Natural killer cell (primary cell): ENCODE data around the gene TRMT61B. TPM values are rescaled to one million over a fixed set of nuclear protein-coding genes. Genes with fewer than 3 reads are reported as not detected.

Source experiments
- ATAC-seq, 3 donors: fragments of 150-1000 bp in 2 of 3; fragments of 200-7000 bp in 1 of 3; cut with Tn5 transposase; 1 replicate in 1 of 3; 2 replicates in 2 of 3; pipeline ENCODE4 v1.10.0; 2021; ENCODE audit warnings: mild to moderate bottlenecking in 2 of 3, moderate library complexity in 2 of 3
- DNase-seq, 2 donors: peaks; one replicate each; pipeline versions ENCODE4 v3.0.0 to v3.0.0-alpha.2; 2013 to 2021; ENCODE audit warnings: mixed read lengths in 1 of 2
- H3K27ac ChIP-seq: one replicate; pipeline ENCODE4 v1.5.1; 2013; ENCODE audit warnings: mild to moderate bottlenecking, low read length
- H3K27me3 ChIP-seq: one replicate; pipeline ENCODE4 v1.6.1; 2013; ENCODE audit warnings: low read length; ENCODE audit not compliant: control insufficient read depth, insufficient read depth
- H3K36me3 ChIP-seq: one replicate; pipeline ENCODE4 v1.6.1; 2013; ENCODE audit warnings: low read length; ENCODE audit not compliant: control insufficient read depth, insufficient read depth
- H3K4me1 ChIP-seq: one replicate; pipeline ENCODE4 v1.6.1; 2013; ENCODE audit warnings: low read length; ENCODE audit not compliant: control insufficient read depth, insufficient read depth
- H3K4me3 ChIP-seq: one replicate; pipeline ENCODE4 v1.5.1; 2013; ENCODE audit warnings: low read length
- H3K9me3 ChIP-seq: one replicate; pipeline ENCODE4 v1.6.1; 2013; ENCODE audit warnings: low read length; ENCODE audit not compliant: control insufficient read depth, insufficient read depth
- H3K27ac Mint-ChIP-seq, 2 donors: one replicate each; pipeline ENCODE4 v1.8.0; 2022; ENCODE audit warnings: mild to moderate bottlenecking in 2 of 2, mixed read lengths in 2 of 2, moderate library complexity in 1 of 2
- H3K27me3 Mint-ChIP-seq, 2 donors: one replicate each; pipeline ENCODE4 v1.8.0; 2022; ENCODE audit warnings: low read depth in 2 of 2, mixed read lengths in 2 of 2
- H3K36me3 Mint-ChIP-seq: one replicate; pipeline ENCODE4 v1.8.0; 2022; ENCODE audit warnings: mixed read lengths
- H3K4me1 Mint-ChIP-seq, 2 donors: one replicate each; pipeline ENCODE4 v1.8.0; 2022; ENCODE audit warnings: mixed read lengths in 2 of 2
- H3K4me3 Mint-ChIP-seq: one replicate; pipeline ENCODE4 v1.8.0; 2022; ENCODE audit warnings: mild to moderate bottlenecking, moderate library complexity, mixed read lengths
- H3K9me3 Mint-ChIP-seq, 2 donors: one replicate each; pipeline ENCODE4 v1.8.0; 2022; ENCODE audit warnings: mixed read lengths in 2 of 2
- WGBS: methylation state at CpG from one replicate; pipeline ENCODE4 v1.1.7; 2013; ENCODE audit warnings: missing lambda C conversion rate; ENCODE audit not compliant: insufficient coverage; 5-methylcytosine and 5-hydroxymethylcytosine counted together
- intact Hi-C: fragments of 100-400 bp; cut with micrococcal nuclease; formaldehyde crosslinking; loops from one replicate; pipeline ENCODE4 v1.14.2; 2022
- total RNA-seq, 4 donors: library from RNA; stranded (reverse); fragments of 120-200 nt in 1 of 4; gene quantifications; one replicate each; pipeline versions ENCODE4 v1.2.3 to v1.2.4, GENCODE V29; 2013 to 2022
- TF ChIP-seq, protein P1 (sequence below): fragments of 200-600 bp; IDR thresholded peaks from one replicate; pipeline ENCODE4 v1.8.0; 2022; ENCODE audit warnings: antibody characterized with exemption

TRMT61B gene
- total RNA-seq, 3 donors from 2014 or later (not counting 1 experiment from before 2014, with no cell fraction given): 13.6 to 19.2 (median 18.0) TPM

DNA sequence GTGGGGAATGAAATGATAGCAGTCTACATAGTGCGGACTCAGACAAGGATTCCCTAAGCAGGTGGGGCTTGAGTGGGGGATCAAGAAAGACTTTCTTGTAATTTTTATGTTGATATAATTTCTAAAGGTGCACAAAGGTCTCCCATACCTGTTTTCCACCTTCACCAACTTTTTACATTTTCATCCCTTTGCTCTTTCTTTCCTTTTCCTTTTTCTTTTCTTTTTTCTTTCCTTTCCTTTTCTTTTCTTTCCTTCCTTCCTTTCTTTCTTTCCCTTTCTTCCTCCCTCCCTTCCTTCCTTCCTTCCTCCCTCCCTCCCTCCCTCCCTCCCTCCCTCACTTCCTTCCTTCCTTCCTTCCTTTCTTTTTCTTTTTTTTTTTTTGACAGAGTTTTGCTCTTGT is 10.1 kb upstream of the TRMT61B start:
- TF ChIP-seq, protein P1, sequence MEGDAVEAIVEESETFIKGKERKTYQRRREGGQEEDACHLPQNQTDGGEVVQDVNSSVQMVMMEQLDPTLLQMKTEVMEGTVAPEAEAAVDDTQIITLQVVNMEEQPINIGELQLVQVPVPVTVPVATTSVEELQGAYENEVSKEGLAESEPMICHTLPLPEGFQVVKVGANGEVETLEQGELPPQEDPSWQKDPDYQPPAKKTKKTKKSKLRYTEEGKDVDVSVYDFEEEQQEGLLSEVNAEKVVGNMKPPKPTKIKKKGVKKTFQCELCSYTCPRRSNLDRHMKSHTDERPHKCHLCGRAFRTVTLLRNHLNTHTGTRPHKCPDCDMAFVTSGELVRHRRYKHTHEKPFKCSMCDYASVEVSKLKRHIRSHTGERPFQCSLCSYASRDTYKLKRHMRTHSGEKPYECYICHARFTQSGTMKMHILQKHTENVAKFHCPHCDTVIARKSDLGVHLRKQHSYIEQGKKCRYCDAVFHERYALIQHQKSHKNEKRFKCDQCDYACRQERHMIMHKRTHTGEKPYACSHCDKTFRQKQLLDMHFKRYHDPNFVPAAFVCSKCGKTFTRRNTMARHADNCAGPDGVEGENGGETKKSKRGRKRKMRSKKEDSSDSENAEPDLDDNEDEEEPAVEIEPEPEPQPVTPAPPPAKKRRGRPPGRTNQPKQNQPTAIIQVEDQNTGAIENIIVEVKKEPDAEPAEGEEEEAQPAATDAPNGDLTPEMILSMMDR: no peak

DNA sequence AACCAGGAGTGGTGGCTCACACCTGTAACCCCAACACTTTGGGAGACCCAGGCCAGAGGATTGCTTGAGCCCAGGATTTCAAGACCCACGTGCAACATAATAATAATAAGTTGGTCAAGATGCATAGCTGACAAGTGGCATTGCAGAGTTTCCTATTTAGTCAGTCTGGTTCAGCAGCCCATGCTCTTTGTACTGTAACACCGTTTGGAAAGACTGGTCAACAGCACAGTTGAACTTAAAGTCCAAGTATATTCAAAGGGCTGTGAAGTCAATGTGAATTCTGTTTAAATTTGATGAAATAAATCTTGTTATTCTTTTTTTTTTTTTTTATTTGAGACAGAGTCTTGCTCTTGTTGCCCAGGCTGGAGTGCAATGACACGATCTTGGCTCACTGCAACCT is 1.5 kb upstream of the TRMT61B start:
- H3K27me3 ChIP-seq: no peaks in the 10 kb centered on the region

More for the DNA sequence above, 10.1 kb upstream of the TRMT61B start:
- no peak overlapping the region for H3K27ac ChIP-seq
- Mint-ChIP-seq H3K9me3 (no peaks in the 10 kb centered on the region), H3K27ac (no peak overlapping the region), H3K4me3 (no peak overlapping the region), H3K4me1 (no peaks in the 10 kb centered on the region), H3K36me3 (no peaks in the 10 kb centered on the region), H3K27me3 (peaks cover 24 to 32% of the 10 kb centered on the region in 2 donors)
- peaks cover 2% of the 10 kb centered on the region for H3K27me3 ChIP-seq
- H3K4me3 ChIP-seq: no peak overlapping the region
- H3K4me1 ChIP-seq: no peaks in the 10 kb centered on the region
- intact Hi-C loops: no loop called here
- DNase-seq (no peak), ATAC-seq (no peak)
- no peaks in the 10 kb centered on the region for H3K36me3 ChIP-seq
- H3K9me3 ChIP-seq: no peaks in the 10 kb centered on the region
- WGBS: 92% methylated on average over 1 of the region's 1 CpG

DNA sequence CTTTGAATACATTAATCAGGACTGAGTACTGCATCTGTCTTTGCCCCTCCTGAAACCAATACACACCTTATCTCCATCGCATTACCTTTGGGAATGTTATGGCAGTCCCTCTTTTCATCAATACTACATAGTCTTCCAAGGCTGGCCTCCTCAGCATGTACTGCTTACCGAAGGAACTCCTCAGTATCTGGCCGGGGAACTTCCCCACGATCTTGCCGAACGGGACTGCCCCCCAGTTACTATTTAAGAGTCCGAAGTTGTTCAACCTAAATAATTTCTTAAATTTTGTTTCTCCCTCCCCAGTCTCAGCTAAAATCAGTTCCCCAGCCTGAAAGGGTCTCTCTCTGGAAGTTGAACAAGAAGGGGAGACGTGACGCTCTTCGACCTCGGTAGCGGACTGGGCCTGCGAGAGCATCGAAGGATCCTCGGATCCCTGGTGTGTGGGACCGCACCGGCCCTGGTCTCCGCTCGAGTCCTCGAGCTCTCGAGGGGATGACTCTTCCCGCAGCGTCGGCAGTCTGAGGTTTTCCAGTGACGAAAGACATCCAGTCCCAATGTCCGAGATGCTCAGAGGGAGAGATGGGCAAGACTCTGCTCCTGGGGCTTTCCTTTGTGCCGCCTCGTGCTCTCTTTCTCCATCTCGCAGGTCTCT is 489 bp downstream of the TRMT61B start:
- no peaks in the 10 kb centered on the region for H3K9me3 Mint-ChIP-seq
- H3K4me1 Mint-ChIP-seq: peaks cover 33 to 34% of the 10 kb centered on the region in 2 donors
- H3K4me3 Mint-ChIP-seq: peak overlapping the region; percentile 95
- ATAC-seq: peak; percentile 15 to 30 (median 19)
- no peaks in the 10 kb centered on the region for H3K36me3 Mint-ChIP-seq
- TF ChIP-seq, protein P1: no peak
- Histone ChIP-seq H3K36me3 (no peaks in the 10 kb centered on the region), H3K27me3 (no peaks in the 10 kb centered on the region), H3K4me3 (peak overlapping the region; percentile 75), H3K27ac (peak overlapping the region; percentile 87), H3K4me1 (peaks cover 21% of the 10 kb centered on the region), H3K9me3 (no peaks in the 10 kb centered on the region)
- no peaks in the 10 kb centered on the region for H3K27me3 Mint-ChIP-seq
- peak in 1 of 2 donors; percentile 56 for DNase-seq
- peak overlapping the region; percentile 96 to 97 for H3K27ac Mint-ChIP-seq
- intact Hi-C loops: loop anchor here (1.0 to 5.0 kb wide), 2 partner anchors 25 to 117 kb away; partner anchors contain the start of genes PPP1CB and WDR43
- WGBS: under 1% methylated on average over 29 of the region's 29 CpGs

More for the DNA sequence above, 1.5 kb upstream of the TRMT61B start:
- Mint-ChIP-seq H3K27ac (no peak overlapping the region), H3K36me3 (no peaks in the 10 kb centered on the region), H3K27me3 (peaks cover 6 to 13% of the 10 kb centered on the region in 2 donors), H3K4me1 (peaks cover 26 to 28% of the 10 kb centered on the region in 2 donors), H3K4me3 (no peak overlapping the region), H3K9me3 (no peaks in the 10 kb centered on the region)
- WGBS: 96% methylated on average over 3 of the region's 3 CpGs
- Histone ChIP-seq H3K27ac (no peak overlapping the region), H3K36me3 (no peaks in the 10 kb centered on the region), H3K4me3 (no peak overlapping the region), H3K4me1 (peaks cover 21% of the 10 kb centered on the region), H3K9me3 (no peaks in the 10 kb centered on the region)
- TF ChIP-seq, protein P1: no peak
- ATAC-seq: no peak
- intact Hi-C loops: no loop called here
- no peak for DNase-seq
